ENCODE data around the gene BCL11A. TPM values are rescaled to one million over a fixed set of nuclear protein-coding genes. Genes with fewer than 3 reads are reported as not detected.

BCL11A gene
- total and polyA plus RNA-seq, 4 donors: 0.08 to 8.5 (median 0.47) TPM

DNA sequence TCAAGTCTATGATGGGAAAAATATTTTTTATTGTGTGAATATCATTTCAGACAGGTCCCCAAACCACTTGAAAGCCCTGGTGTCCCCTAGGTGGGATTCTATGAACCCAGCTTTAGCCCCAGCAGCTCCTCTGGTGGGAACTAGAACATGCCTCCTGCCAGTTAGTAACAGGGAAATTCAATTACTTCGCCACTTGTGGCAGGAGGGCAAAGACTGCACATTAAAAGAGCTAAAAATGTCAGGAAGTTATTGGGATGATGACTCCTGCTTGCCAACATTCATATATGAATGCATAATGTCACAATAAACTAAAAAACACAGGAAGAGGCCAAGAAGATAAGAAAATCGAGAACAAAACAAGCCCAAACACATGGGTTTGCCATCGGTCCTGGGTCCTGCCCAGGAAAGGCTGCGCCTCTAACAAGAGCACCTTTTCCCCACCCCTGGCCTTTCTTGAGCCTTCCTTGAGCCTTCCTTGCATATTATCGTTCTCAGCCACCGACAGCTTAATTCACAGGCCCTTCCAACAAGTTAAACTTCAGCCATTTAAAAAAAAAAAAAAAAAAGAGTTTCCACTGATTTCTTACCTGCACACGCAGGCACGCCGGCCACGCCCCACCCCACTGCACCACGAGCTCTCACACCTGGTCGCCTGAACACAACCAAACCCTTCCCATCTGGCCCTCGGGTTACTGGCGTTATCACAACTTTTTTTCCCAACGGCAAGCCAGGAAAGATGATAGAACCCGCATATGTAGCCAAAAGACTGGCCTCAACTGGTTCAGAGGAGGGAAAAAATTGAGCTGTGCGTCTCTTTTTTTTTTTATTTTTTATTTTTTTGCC is 23.4 kb downstream of the BCL11A start:
- no peak for DNase-seq (ENCODE audit: low spot score)
- 32% methylated on average over 17 of the region's 17 CpGs for WGBS
- Histone ChIP-seq H3K9ac (ENCODE audit: low read depth in 1 of 2, low read length in 2 of 2) (peak overlapping the region in 1 of 2 donors; percentile 13), H3K27ac (ENCODE audit: low read depth in 1 of 2, low read length in 2 of 2) (peak overlapping the region in 1 of 2 donors; percentile 16), H3K9me3 (ENCODE audit: control insufficient read depth in 4 of 4, low read length in 3 of 4) (no peaks in the 10 kb centered on the region), H3K4me3 (ENCODE audit: low read depth in 1 of 3, low read length in 3 of 3) (no peak overlapping the region), H3K4me1 (ENCODE audit: control insufficient read depth in 4 of 4, insufficient read depth in 4 of 4, low read length in 3 of 4) (peaks cover 0 to 15% (median 11%) of the 10 kb centered on the region in 4 donors), H3K27me3 (ENCODE audit: control insufficient read depth in 4 of 4, insufficient read depth in 4 of 4, low read length in 3 of 4) (peaks cover 0 to 2% (median 0%) of the 10 kb centered on the region in 4 donors), H3K36me3 (ENCODE audit: control insufficient read depth in 4 of 4, insufficient read depth in 3 of 4, low read depth in 1 of 4, low read length in 3 of 4) (no peaks in the 10 kb centered on the region)
- no peak for TF ChIP-seq RAD21 (IDR thresholded peaks at IDR 0.05)
- TF ChIP-seq MAX (IDR thresholded peaks at IDR 0.05): no peak
- no peak for TF ChIP-seq FOXA2 (IDR thresholded peaks at IDR 0.05)

DNA sequence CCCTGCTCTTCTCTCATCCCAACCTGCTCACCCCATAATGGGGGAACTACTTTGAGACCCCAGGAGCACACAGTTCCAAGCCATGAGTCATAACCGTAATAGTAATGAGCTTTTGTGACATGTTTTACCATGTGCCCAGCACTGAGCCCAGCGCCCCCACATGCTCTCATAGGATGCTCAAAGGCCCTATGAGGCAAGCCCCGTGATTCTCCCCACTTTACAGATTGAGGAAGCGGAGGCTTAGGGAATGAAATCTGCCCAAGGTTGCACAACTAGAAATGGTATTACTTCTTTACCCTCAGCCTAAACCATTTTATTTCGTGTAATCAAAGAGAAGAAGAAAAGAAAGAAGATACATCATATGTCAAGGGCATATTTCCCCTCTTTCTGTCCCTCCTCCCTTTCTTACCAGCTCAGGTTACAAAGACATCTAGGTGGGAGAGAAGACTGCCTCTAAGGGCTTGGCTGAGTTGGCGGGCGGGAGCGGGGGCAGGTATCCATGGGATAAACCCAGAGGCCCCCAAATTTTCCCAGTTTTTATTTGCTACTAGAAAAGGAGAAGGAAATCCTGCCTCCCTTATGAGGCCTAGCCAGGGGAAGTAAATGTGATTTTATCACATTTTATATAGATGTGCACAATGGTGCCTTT is 24.2 kb downstream of the BCL11A start:
- no peaks in the 10 kb centered on the region for H3K36me3 ChIP-seq (ENCODE audit: control insufficient read depth in 4 of 4, insufficient read depth in 3 of 4, low read depth in 1 of 4, low read length in 3 of 4)
- TF ChIP-seq GABPA (IDR thresholded peaks at IDR 0.05 in 1 of 2, conservative IDR thresholded peaks at IDR 0.05 in 1 of 2) (no peak), MAX (IDR thresholded peaks at IDR 0.05) (no peak), HNF4A (conservative IDR thresholded peaks at IDR 0.05) (no peak)
- H3K27ac ChIP-seq (ENCODE audit: low read depth in 1 of 2, low read length in 2 of 2): no peak overlapping the region
- peaks cover 0 to 15% (median 11%) of the 10 kb centered on the region in 4 donors for H3K4me1 ChIP-seq (ENCODE audit: control insufficient read depth in 4 of 4, insufficient read depth in 4 of 4, low read length in 3 of 4)
- H3K27me3 ChIP-seq (ENCODE audit: control insufficient read depth in 4 of 4, insufficient read depth in 4 of 4, low read length in 3 of 4): peaks cover 0 to 2% (median 0%) of the 10 kb centered on the region in 4 donors
- H3K4me3 ChIP-seq (ENCODE audit: low read depth in 1 of 3, low read length in 3 of 3): no peak overlapping the region
- DNase-seq (ENCODE audit: low spot score): no peak
- H3K9me3 ChIP-seq (ENCODE audit: control insufficient read depth in 4 of 4, low read length in 3 of 4): no peaks in the 10 kb centered on the region
- no peak overlapping the region for H3K9ac ChIP-seq (ENCODE audit: low read depth in 1 of 2, low read length in 2 of 2)
- 88% methylated on average over 8 of the region's 8 CpGs for WGBS

DNA sequence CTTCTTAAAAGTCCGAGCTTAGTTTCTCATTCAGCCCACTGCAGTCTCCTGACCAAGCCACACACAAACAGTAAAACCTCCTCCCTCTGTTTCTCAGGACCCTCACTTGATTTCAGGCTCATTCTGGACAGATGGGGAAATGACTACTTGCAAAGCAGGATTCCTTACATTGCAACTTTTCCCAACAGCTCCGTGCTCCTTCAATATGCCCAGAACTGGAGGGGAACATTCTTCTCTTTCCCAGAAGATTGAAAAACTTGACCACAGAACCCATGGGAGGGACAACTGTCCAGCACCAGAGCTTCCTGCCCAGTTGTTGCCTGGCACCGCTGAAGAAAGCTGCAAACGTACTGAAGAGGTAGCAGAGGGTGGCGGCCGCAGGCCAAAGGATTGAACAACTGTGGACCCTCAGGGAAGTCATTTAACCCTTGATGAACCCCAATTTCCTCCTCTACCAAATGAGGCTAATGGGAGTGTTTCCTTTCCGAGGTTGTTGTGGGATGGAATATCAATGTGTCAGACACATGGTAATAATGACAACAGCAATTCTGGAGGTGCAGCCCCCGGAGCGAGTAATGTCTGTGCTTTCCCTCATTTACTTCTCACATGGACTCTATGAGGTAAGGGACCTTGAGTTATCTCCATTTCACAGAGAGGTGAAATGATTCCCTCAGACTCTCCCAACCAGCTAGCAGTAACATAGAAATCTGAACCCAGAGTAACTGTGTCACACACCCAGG is 25.0 kb downstream of the BCL11A start:
- Histone ChIP-seq H3K27ac (ENCODE audit: low read depth in 1 of 2, low read length in 2 of 2) (no peak overlapping the region), H3K36me3 (ENCODE audit: control insufficient read depth in 4 of 4, insufficient read depth in 3 of 4, low read depth in 1 of 4, low read length in 3 of 4) (no peaks in the 10 kb centered on the region), H3K4me1 (ENCODE audit: control insufficient read depth in 4 of 4, insufficient read depth in 4 of 4, low read length in 3 of 4) (peaks cover 0 to 15% (median 11%) of the 10 kb centered on the region in 4 donors), H3K27me3 (ENCODE audit: control insufficient read depth in 4 of 4, insufficient read depth in 4 of 4, low read length in 3 of 4) (peaks cover 0 to 2% (median 0%) of the 10 kb centered on the region in 4 donors), H3K9ac (ENCODE audit: low read depth in 1 of 2, low read length in 2 of 2) (no peak overlapping the region), H3K4me3 (ENCODE audit: low read depth in 1 of 3, low read length in 3 of 3) (no peak overlapping the region), H3K9me3 (ENCODE audit: control insufficient read depth in 4 of 4, low read length in 3 of 4) (no peaks in the 10 kb centered on the region)
- DNase-seq (ENCODE audit: low spot score): no peak
- TF ChIP-seq TAF1 (conservative IDR thresholded peaks at IDR 0.05) (no peak), GABPA (IDR thresholded peaks at IDR 0.05 in 1 of 2, conservative IDR thresholded peaks at IDR 0.05 in 1 of 2) (no peak), HNF4A (conservative IDR thresholded peaks at IDR 0.05) (no peak)
- TF ChIP-seq, protein P1, sequence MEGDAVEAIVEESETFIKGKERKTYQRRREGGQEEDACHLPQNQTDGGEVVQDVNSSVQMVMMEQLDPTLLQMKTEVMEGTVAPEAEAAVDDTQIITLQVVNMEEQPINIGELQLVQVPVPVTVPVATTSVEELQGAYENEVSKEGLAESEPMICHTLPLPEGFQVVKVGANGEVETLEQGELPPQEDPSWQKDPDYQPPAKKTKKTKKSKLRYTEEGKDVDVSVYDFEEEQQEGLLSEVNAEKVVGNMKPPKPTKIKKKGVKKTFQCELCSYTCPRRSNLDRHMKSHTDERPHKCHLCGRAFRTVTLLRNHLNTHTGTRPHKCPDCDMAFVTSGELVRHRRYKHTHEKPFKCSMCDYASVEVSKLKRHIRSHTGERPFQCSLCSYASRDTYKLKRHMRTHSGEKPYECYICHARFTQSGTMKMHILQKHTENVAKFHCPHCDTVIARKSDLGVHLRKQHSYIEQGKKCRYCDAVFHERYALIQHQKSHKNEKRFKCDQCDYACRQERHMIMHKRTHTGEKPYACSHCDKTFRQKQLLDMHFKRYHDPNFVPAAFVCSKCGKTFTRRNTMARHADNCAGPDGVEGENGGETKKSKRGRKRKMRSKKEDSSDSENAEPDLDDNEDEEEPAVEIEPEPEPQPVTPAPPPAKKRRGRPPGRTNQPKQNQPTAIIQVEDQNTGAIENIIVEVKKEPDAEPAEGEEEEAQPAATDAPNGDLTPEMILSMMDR (IDR thresholded peaks at IDR 0.05; ENCODE audit: low read depth, low read length, missing input control): no peak
- 90% methylated on average over 9 of the region's 9 CpGs for WGBS

Measured in liver (tissue), 9 donors.